ENCODE results near the gene BBOX1. TPM values are rescaled to one million over a fixed set of nuclear protein-coding genes. Genes with fewer than 3 reads are reported as not detected.

The BBOX1 gene, protein sequence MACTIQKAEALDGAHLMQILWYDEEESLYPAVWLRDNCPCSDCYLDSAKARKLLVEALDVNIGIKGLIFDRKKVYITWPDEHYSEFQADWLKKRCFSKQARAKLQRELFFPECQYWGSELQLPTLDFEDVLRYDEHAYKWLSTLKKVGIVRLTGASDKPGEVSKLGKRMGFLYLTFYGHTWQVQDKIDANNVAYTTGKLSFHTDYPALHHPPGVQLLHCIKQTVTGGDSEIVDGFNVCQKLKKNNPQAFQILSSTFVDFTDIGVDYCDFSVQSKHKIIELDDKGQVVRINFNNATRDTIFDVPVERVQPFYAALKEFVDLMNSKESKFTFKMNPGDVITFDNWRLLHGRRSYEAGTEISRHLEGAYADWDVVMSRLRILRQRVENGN
- polyA plus RNA-seq (2011; rRNA removed), result not detected in 2 replicates
- not detected in 2 replicates for polyA plus RNA-seq (2012; cell fraction: cytosol; rRNA removed)
- not detected in 2 replicates for polyA plus RNA-seq (2012; cell fraction: nucleus; rRNA removed)
- polyA plus RNA-seq (2017; fragmentation: RNase III; extraction: RNeasy Plus Mini Kit Qiagen cat#74134 plus additional on column Dnase treatment), result not detected in 3 replicates
- not detected in 2 replicates for polyA minus RNA-seq (2011; rRNA and poly(A)+ RNA removed)

DNA sequence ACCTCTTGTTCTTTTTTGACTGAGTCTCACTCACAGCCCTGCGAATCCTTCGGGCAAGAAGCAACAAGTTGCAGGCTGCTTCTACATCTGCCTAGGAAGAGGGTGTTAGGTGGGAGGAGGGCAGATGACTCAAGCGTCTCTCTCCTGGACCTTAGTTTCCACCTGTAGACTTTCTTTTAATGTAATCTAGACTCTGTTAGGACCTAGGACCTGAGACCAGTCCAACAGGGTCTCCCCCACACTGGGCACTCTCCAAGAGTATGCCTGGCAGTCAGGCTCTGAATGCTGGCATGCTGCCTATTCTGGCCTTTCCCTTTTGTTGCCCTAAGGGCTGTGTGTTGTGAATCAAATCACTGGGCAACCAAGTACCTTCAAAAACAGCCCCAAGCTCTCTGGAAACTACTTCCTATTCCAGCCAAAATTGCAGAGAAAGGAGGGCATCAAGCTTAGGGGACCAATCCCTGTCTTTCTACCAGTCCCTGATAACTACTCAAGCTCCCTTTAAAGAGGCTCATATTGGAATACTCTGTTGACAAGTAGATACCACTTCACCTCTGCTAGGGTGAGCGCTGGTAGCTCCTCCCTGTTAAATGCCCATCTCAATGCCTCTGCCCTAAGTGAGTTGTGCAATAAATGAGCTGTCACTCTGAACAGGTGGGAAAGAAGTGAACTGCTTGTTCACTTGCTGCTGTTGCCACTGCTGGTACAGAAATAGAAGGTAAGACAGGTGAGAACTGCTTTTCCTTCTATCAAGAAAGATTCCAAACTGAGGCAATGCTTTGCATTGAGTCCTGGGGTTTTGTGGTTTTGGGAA, at the start of gene BBOX1:
Gene BBOX1, plus strand, starts transcription at position 514 of the 814 bp plus-strand sequence. CDS start 14,616 bp downstream, outside the sequence.
- Histone ChIP-seq H3K9me3 (no peaks in the 10 kb centered on the region), H3K4me3 (no peak within 1 kb of the TSS), H3K4me2 (no peak within 1 kb of the TSS), H3K27ac (no peak within 1 kb of the TSS), H3K4me1 (no peaks in the 10 kb centered on the region)
- FAIRE-seq, result no peak
- WGBS (ENCODE audit: missing lambda C conversion rate), result 9% methylated on average over 4 of the region's 4 CpGs
- POLR2A ChIA-PET, result no interaction called here
- TF ChIP-seq ZFP36 (IDR thresholded peaks at IDR 0.05; ENCODE audit: borderline replicate concordance, partially characterized antibody), result no peak
- TF ChIP-seq SMC3 (IDR thresholded peaks at IDR 0.05), result no peak
- no peak for TF ChIP-seq MAZ (IDR thresholded peaks at IDR 0.05; ENCODE audit: borderline replicate concordance, low read depth, low read length)
- no peak for TF ChIP-seq POLR2A (IDR thresholded peaks at IDR 0.05; ENCODE audit: low read length)
- TF ChIP-seq PHF8 (IDR thresholded peaks at IDR 0.05; ENCODE audit: borderline replicate concordance, low read depth), result no peak
- no peak for TF ChIP-seq JUN (IDR thresholded peaks at IDR 0.05)
- CTCF ChIA-PET, result interaction anchor here (1.1 kb wide), 1 partner anchor 118 kb away, joined by 3 read pairs; no protein-coding TSS in a partner anchor
- ATAC-seq, result peak in 1 of 2 experiments; percentile 20; a peak in 1 of 6 replicates
- no peak for DNase-seq (ENCODE audit: low read depth in 1 of 2, low spot score in 1 of 2)

DNA sequence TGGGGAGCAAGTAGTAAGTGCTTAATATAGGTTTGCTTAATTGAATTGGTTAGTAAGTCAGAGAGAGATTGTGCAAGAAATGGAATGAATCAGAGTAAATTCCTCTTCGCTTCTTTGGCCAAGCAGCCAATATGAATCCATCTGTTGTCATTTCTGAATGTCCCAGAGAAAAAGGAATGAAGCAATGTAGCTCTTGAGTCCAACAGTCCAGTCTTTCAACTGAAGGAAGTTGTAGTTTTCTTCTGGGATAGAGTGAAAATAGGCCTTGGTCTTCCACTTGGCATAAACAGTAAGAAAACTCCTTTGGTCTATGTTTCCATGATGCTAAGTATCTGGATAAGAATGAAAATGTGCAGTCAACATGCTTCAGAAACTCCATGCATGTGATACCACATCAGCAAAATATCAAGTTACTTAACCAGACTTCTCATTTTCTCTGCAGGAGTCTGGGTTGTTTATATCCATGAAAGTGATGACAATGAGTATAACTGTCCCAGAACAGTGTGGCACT, 48.5 kb upstream of the BBOX1 start:
- Histone ChIP-seq H3K4me1 (no peaks in the 10 kb centered on the region), H3K4me2 (no peak overlapping the region), H3K27ac (no peak overlapping the region), H3K4me3 (no peak overlapping the region), H3K9me3 (no peaks in the 10 kb centered on the region)
- ChIA-PET POLR2A (no interaction called here), CTCF (no interaction called here)
- DNase-seq (ENCODE audit: low read depth in 1 of 2, low spot score in 1 of 2) (no peak), FAIRE-seq (no peak), ATAC-seq (no peak)
- no peak for TF ChIP-seq JUNB (IDR thresholded peaks at IDR 0.05)
- no peak for TF ChIP-seq CHD4 (IDR thresholded peaks at IDR 0.05; ENCODE audit: borderline replicate concordance)
- TF ChIP-seq ZNF302 (CRISPR knock-in tag; IDR thresholded peaks at IDR 0.05), result no peak
- TF ChIP-seq, protein P1, sequence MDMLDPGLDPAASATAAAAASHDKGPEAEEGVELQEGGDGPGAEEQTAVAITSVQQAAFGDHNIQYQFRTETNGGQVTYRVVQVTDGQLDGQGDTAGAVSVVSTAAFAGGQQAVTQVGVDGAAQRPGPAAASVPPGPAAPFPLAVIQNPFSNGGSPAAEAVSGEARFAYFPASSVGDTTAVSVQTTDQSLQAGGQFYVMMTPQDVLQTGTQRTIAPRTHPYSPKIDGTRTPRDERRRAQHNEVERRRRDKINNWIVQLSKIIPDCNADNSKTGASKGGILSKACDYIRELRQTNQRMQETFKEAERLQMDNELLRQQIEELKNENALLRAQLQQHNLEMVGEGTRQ (IDR thresholded peaks at IDR 0.05), result no peak
- no peak for TF ChIP-seq HDAC2 (IDR thresholded peaks at IDR 0.05)
- TF ChIP-seq TP53 (CRISPR knock-in tag; IDR thresholded peaks at IDR 0.05), result no peak
- TF ChIP-seq, protein P2, sequence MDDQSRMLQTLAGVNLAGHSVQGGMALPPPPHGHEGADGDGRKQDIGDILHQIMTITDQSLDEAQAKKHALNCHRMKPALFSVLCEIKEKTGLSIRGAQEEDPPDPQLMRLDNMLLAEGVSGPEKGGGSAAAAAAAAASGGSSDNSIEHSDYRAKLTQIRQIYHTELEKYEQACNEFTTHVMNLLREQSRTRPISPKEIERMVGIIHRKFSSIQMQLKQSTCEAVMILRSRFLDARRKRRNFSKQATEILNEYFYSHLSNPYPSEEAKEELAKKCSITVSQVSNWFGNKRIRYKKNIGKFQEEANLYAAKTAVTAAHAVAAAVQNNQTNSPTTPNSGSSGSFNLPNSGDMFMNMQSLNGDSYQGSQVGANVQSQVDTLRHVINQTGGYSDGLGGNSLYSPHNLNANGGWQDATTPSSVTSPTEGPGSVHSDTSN (IDR thresholded peaks at IDR 0.05), result no peak
- no peak for TF ChIP-seq FOSL2 (IDR thresholded peaks at IDR 0.05)
- TF ChIP-seq FOSL2 (CRISPR knock-in tag; IDR thresholded peaks at IDR 0.05), result no peak
- TF ChIP-seq JUN (IDR thresholded peaks at IDR 0.05), result no peak
- TF ChIP-seq CBX8 (IDR thresholded peaks at IDR 0.05), result no peak
- no peak for TF ChIP-seq EHF (CRISPR knock-in tag; IDR thresholded peaks at IDR 0.05)
- no peak for TF ChIP-seq HOXB5 (CRISPR knock-in tag; IDR thresholded peaks at IDR 0.05)
- no peak for TF ChIP-seq ESRRA (IDR thresholded peaks at IDR 0.05; ENCODE audit: borderline replicate concordance, low read length)
- no peak for TF ChIP-seq RCOR1 (IDR thresholded peaks at IDR 0.05; ENCODE audit: low read depth, low read length)
- TF ChIP-seq MYC (IDR thresholded peaks at IDR 0.05; ENCODE audit: borderline replicate concordance, low read length), result no peak
- TF ChIP-seq RFX5 (IDR thresholded peaks at IDR 0.05), result no peak
- no peak for TF ChIP-seq MAFK (IDR thresholded peaks at IDR 0.05; ENCODE audit: partially characterized antibody)
- 8% methylated on average over 1 of the region's 1 CpG for WGBS (ENCODE audit: missing lambda C conversion rate)
